ENCODE results near the gene NELFCD.
"Not testable (repeated sequence)": the region's sequence is repeated elsewhere in the genome, so short reads cannot be mapped to it uniquely, and the experiment has no call there.

NELFCD gene

DNA sequence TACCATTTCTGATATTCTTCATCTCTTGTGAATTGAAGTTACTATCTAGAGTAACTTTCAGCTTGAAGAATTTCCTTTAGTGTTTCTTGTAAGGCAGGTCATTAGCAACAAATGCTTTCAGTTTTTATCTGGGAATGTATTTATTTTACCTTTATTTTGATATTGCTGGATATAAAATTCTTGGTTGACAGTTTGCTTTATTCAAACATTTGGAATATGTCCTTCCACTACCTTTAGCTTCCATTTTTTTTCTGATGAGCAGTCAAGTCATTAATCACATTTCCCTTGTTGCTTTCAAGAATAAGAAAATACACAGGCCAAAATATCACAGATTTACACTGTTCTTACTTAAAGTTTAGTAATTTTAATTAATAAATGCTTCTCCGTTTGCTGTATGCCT is 5.7 kb upstream of the NELFCD start:
- DNase-seq: no peak

DNA sequence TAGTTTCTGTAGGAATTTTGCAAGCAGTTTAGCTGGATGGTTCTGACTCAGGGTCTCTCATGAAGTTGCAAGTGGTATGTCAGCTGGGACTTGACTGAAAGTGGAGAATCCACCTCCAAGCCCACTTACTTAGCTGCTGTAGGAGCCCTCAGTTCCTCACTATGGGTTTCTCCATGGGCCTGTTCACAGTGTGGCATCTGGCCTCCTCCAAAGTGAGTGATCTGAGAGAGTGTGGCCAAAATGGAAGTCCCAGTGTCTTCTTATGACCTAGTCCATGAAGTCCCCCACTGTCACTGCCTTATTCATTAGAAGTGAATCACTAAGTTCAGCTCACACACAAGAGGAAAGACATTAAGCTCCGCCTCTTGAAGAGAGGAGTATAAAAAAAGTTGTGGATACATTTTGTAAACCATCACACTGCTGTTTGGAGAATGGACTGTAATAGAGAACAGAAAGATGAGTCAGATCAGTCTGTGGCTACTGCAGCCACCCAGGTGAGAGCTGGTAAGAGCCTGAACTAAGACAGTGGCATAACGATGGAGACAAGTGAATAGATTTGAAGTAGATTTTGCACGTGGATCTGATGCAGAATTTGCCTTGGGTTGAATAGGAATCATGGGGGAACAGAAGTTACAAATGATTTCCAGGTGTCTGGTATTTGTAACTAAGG is 4.9 kb upstream of the NELFCD start:
- DNase-seq: no peak

DNA sequence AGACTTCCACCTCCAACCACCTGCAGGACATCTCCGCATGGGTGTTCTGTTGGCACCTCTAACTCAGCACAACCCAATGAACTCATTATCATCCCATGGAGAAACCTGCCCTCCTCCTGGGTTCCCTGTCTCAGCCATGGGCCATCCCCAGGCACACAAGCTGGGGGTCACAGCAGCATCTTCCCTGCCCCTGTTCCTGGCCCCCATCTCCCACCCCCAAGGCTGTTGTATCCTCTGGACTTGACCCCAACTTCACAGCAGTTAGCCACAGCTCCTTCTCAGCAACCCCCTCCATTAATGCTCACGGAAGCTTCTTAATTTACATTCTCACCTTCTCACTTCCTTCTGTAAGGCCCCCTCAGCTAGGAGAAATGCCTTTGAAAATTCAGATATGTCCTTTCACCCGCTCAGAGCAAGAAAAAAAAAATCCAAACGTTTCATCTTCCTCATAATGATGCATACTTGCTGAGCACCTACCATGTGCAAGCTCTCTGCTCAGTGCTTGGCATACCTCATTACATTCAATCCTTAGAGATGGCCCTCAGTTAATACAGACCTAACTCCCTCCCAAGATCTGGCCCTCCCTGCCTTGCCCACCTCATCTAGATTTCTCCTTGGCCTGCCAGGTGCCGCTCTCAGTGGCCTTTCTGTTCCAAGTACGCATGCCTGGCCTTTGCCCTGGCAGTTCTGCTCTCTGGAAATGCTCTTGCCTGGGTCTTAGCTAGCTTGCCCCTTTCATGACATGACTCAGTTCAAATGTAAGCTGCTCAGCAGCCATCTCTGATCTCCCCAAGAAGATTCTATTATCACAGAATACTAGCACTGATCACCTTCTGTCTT is 2.5 kb upstream of the NELFCD start:
- DNase-seq: no peak

DNA sequence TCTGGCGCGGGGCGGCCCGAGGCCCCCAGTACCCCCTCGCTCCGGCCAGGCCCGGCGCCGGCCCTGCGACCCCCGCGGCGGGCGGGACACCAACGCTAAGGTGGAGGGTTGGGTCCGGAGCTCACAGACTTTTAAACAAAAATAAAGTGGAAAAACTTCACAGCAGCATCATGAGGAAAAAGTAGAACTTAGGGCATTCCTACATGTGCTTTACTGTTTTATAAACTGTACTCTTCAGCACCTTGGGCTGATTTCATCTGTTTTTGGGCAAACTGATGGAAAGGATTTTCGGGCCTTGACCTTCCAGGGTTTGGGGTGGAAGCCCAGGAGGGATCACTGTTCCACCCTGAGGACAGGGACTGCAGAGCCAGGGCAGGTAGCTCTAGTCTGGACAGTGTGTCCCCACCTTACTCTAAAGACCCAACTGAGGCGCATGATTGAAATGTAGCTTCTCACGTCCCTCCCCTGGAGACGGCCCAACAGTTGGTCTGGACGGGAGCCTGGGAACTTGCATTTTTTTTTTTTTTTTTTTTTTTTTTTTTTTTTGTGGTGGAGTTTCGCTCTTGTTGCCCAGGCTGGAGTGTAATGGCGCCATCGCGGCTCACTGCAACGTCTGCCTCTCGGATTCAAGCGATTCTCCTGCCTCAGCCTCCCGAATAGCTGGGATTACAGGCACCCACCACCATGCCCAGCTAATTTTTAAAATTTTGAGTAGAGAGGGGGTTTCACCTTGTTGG is 740 bp downstream of the NELFCD start:
- DNase-seq: no peak

DNA sequence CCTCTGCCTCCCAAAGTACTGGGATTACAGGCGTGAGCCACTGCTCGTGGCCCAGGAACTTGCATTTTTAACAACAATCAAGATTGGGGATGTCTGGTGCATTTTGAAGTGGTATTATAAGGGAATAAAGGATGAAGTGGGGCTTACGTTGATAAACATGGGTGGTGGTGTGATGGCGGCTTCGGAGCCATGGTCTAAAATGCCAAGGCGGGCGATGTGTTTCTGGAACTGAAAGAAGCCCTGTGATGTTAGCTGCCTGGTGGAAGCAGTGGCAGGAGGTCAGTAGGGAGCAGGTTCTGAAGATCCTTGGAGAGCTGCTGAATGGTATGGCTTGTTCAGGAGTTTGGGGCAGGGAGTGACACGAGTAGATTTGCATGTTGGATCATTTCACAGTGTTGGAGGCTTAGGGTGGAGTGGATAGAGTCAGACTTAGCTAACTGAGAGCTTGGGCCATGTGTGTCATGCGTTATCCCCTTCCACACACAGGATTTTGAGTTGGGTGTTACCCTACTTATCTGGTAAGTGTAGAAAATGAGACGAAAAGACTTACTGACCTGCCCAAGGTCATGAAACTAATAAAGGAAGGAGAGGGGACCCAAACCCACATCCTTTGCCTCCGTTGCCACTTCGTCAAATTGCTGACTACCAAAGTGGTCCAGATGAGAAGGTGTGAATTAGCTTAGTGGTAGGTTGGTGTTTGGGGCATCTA is 1.5 kb downstream of the NELFCD start:
- DNase-seq: no peak

DNA sequence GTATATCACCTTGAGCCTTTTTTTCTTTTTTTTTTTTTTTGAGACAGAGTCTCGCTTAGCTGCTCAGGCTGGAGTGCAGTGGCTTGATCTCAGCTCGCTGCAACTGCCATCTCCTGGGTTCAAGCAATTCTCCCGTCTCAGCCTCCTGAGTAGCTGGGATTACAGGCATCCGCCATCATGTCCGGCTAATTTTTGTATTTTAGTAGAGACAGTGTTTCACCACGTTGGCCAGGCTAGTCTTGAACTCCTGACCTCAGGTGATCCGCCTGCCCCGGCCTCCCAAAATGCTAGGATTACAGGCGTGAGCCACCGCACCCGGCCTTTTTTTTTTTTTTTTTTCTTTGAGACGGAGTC is 2.0 kb downstream of the NELFCD start:
- not testable (repeated sequence) for DNase-seq

DNA sequence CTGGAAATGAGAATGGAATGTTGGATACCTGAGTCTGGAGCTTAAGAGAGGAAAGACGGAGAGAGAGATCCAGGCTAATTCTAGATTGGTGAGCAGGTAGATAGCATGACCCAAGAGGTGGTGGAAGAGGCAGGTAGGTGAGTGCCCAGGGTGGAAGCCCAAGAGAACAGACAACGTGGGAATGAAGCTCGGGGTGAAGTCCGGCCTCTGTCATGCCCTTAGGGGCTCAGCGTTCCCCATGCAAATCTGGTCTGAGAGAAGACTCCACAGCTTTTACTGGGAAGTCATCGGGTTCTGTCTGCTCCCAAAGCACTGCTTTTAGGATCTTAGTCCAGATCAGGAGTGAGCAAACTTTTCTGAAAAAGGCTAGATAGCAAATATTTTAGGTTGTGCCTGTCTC is 3.6 kb downstream of the NELFCD start:
- no peak for DNase-seq

DNA sequence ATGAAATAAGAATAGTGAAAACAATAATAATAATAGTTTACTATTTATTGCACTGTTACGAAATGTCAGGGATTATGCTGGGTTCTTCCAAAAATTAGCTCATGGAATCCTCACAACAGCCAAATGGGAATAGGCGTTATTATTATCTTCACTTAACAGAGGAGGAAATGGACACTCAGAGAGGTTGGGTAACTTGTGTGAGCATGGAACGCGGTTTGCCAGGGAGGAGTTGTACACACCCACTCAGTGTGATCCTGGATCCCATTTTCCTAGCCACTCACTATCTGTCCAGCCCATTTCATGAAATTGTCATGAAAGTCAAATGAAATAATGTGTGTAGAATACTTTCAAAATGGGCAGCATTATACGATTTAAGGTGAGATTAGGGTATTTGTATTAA is 4.6 kb downstream of the NELFCD start:
- DNase-seq: no peak

DNA sequence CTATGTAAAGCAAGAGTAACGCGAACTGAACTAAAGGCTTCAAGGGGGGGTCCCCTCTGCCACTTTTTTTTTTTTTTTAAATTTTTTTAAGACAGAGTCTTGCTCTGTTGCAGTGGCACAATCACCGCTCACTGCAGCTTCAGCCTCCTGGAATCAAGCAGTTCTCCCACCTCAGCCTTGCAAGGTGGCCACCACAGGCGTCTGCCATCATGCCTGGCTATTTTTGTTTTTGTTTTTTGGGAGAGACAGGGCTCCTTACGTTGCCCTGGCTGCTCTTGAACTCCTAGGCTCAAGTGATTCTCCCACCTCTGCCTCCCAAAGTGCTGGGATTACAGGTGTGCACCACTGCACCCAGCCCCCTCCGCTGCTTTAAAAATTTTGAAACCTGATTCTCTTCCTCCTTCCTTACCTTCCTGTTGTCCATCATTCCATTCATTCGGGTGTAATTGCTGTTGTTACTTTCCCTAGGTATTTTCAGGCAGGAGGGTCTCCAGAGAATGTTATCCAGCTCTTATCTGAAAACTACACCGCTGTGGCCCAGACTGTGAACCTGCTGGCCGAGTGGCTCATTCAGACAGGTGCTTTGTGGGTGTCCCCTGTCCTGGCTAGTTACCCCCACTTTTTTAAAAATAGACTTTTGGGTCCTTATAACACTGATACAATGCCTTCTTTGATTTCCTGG is 5.4 kb downstream of the NELFCD start:
- DNase-seq: no peak

DNA sequence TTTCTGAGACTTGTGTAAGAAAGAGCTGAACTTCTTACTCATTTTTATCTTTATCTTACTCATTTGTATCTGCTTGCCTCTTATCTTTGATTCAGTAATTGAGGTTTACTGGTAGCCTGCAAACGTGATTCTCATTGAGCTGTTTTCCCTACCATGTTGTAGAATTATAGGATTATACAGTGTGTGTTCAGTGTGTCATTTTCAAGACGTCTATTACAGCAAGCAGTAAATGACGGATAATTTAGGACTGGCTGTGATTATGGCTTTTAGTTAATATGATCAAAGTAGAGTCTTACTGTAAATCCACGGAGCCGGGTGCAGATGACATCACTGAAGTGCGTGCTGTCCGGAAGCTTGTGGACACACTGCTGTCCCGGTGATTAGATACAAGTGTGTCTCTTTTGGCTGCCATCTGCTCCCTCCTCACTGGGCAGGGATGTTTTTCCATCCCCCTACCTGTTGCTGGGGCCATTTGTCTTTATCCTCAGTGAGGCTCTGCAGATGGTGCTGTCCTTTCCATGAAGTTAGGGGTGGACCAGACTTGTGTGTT is 6.0 kb downstream of the NELFCD start:
- DNase-seq: no peak

DNA sequence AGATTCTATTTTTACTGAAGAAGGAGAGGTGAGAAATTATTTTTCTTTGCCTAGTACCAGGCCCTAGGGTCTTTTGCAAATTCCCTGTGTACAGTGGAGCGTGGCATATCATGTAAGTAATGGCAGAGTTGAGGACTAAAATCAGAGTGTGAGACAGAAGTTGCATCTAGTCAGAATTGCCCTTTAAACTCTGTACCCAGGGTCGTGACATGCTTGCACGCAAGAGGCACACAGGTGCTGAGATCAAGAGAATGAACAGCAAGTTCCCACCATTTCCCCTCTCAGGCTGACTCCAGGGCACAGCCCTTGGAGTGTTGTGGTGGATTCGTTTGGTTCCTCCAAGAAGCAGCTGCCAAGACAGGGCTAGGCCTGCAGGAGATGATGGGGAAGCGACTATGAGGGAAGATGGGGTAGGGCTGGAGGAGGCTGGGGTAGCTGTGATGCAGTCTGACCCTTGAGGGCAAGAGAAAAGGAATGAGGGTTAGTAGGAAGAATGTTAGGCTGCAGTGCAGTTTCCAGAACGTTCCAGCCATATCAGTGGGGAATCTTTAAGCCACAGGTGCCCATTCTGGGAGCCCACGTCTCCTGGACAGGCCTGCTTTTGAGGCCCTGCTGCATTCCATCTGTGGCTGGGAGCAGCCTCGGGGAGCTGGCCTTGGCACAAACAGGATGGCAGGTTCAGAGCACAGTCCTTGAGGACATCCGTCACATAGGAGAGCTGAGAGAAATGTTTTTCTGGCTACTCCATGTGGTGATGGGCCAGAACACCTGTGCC is 6.9 kb downstream of the NELFCD start:
- no peak for DNase-seq

DNA sequence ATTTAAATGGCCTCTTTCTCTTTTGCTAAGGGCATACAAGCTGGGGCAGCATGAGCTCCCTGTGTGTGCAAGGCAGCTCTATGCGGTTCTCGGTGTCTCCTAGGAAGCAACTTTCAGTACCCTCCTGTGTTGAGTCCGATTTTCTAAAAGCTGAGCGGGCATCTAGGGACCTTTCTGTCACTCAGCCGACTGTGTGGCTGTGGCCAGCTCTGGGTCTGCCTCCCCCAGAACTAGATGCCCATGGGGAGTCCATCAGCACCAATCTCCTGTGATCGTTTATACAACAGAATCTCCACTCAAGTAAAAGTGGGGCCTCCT is 7.5 kb downstream of the NELFCD start:
- DNase-seq: no peak

DNA sequence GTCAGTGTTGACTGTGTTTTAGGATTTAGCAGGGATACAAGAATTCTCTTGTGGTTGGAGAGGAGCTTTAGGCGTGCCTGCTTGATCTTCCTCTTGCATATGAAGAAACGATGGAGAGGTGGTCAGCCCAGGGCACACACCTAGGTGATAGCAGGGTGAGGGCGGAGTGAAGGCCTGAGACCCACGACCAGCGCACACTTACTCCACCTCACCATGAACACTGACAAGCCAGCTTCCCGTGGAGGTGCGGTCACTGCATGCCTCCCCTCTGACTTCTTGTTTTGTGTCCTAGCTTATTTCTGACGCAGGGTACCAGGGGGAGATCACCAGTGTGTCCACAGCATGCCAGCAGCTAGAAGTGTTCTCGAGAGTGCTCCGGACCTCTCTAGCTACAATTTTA is 8.1 kb downstream of the NELFCD start:
- no peak for DNase-seq

DNA sequence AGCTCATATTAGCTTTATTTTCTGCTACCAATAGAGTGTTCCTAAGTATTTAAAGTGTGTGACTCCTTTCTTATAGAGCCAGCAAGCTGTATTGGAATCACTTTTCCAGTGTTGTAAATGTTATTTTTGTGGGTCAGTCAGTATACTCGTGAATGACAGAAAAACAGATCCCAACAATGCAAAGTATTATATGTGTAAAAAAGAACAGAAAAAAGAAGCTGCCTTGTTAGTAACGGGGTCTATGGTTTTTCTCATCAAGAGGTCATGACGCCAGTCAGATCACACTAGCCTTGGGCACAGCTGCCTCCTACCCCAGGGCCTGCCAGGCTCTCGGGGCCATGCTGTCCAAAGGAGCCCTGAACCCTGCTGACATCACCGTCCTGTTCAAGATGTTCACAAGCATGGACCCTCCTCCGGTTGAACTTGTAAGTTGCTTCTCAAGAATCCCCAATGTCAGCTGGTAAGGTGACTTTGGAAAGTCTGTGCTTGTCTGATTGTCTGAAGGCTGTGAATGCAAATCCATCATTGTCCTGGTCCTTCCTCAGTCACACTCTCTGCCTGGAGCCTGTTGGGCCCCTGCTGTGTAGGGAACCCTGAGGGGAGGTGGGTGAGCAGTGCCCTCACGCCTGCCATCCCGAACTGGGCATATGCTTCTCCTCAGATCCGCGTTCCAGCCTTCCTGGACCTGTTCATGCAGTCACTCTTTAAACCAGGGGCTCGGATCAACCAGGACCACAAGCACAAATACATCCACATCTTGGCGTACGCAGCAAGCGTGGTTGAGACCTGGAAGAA is 9.8 kb downstream of the NELFCD start:
- no peak for DNase-seq

DNA sequence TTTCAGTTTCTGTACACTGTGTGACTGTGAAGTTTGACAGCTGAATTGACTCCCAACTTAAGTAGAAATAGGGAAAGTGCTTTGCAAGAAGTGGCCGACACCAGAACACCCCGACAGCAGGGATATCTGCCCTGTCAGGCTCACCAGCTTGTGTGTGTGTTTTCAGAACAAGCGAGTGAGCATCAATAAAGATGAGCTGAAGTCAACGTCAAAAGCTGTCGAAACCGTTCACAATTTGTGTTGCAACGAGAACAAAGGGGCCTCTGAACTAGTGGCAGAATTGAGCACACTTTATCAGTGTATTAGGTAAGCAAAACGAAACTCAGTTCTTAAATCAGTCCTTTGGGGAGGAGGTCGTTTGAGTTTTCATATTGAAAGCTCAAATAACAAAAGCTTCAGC is 10.7 kb downstream of the NELFCD start:
- DNase-seq: no peak

DNA sequence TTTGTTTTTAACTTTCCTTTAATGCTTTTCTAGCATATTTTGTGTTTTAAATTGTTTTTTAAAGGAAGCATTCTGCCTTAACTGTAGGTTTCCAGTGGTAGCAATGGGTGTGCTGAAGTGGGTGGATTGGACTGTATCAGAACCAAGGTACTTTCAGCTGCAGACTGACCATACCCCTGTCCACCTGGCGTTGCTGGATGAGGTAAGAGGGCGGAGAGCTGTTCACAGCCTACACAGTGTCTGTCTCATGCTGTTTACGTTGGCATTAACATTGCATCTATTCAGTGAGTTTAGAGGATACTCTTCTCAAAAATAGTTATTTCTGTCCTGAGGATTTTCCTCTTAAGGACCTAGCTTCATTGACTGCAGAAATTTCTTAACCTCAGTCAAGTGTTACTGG is 11.9 kb downstream of the NELFCD start:
- DNase-seq: no peak

DNA sequence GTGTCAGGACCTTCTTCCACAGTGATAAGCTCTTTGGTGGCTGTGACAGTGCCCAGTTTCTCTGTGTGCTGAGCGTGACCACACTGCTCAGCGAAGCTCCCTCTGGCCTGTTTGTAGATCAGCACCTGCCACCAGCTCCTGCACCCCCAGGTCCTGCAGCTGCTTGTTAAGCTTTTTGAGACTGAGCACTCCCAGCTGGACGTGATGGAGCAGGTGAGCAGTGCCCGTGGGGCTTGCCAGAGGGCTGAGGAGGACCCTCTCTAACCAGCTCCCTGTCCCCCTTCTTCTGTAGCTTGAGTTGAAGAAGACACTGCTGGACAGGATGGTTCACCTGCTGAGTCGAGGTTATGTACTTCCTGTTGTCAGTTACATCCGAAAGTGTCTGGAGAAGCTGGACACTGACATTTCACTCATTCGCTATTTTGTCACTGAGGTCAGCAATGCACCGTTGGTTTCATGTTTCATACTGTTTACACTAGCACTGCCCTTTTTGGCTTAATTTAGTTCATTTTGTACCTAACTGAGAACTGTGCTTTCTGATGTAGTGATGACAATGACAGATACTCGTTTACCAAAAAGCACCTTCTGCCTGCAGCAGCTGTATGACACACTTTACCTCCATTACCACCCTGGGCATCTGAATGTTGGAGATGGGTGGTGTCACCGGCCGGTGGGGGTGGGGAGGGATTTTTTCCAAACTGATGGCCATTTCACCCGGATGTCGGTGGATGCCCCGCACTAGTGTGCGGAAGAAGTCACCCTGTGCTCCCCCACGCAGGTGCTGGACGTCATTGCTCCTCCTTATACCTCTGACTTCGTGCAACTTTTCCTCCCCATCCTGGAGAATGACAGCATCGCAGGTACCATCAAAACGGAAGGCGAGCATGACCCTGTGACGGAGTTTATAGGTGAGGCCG is 12.5 kb downstream of the NELFCD start:
- DNase-seq: no peak

DNA sequence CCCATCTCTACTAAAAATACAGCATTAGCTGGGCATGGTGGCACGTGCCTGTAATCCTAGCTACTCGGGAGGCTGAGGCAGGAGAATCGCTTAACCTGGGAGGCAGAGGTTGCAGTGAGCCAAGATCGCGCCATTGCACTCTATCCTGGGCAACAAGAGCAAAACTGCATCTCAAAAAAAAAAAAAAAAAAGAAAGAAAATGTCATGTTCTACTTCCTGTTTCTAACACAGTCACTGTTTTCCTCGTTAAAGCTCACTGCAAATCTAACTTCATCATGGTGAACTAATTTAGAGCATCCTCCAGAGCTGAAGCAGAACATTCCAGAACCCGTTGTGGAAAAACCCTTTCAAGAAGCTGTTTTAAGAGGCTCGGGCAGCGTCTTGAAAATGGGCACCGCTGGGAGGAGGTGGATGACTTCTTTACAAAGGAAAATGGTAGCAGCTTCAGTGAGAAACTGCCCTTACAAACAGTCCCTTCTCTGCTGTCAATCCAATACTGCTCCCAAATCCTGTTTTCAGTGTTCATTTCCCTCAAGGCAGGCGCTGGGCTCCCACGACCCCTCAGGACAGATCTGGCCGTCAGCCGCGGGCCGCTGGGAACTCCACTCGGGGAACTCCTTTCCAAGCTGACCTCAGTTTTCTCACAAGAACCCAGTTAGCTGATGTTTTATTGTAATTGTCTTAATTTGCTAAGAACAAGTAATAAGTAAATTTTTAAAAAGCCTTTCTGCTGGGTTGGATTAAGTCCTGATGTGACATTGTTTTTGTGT is 13.5 kb downstream of the NELFCD start:
- DNase-seq: no peak

Measured in activated CD4-positive, alpha-beta T cell treated with anti-CD3 and anti-CD28 coated beads for 4 hours (primary cell).